ENCODE data around the gene PRKACB.
"Not testable (repeated sequence)": the region's sequence is repeated elsewhere in the genome, so short reads cannot be mapped to it uniquely, and the experiment has no call there.

PRKACB gene

DNA sequence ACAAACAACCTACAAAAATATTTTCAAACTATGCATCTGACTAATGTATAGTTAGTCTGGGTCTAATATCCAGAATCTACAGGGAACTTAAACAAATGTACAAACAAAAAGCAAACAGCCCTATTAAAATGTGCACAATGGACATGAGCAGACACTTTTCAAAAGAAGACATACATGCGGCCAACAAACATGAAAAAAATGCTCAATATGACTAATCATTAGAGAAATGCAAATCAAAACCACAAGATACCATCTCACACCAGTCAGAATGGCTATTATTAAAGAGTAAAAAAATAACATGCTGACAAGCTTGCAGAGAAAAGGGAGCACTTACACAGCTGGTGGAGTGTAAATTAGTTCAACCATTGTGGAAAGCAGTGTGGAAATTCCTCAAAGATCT is 36.5 kb upstream of the PRKACB start:
- no CpG with 5 or more reads among the region's 1 CpG for WGBS (ENCODE audit: extremely low coverage, insufficient coverage, low lambda C conversion rate)
- not testable (repeated sequence) for H4K8ac ChIP-seq (ENCODE audit: low read depth, low read length); H2BK5ac ChIP-seq (ENCODE audit: low read length); H3K27me3 ChIP-seq (ENCODE audit: insufficient read depth, low read length, poor library complexity); H3K18ac ChIP-seq (ENCODE audit: low read length); H3K79me1 ChIP-seq (ENCODE audit: low read length); H3K36me3 ChIP-seq (ENCODE audit: control insufficient read depth, insufficient read depth, low read length); H2AK5ac ChIP-seq (ENCODE audit: low read length); H3K4me1 ChIP-seq (ENCODE audit: control insufficient read depth, low read depth, low read length); H3K27ac ChIP-seq (ENCODE audit: low read depth, low read length); H3K4me3 ChIP-seq (ENCODE audit: low read length); H3K79me2 ChIP-seq (ENCODE audit: control insufficient read depth, insufficient read depth, low read length); H4K5ac ChIP-seq (ENCODE audit: low read length); H3K56ac ChIP-seq (ENCODE audit: low read length); H2BK120ac ChIP-seq (ENCODE audit: low read depth, low read length); H3K4ac ChIP-seq (ENCODE audit: low read depth, low read length); H3K4me2 ChIP-seq (ENCODE audit: low read length); H3K23ac ChIP-seq (ENCODE audit: low read length); DNase-seq; H3K9ac ChIP-seq (ENCODE audit: low read length); H2BK15ac ChIP-seq (replicated peaks; ENCODE audit: low read depth)

DNA sequence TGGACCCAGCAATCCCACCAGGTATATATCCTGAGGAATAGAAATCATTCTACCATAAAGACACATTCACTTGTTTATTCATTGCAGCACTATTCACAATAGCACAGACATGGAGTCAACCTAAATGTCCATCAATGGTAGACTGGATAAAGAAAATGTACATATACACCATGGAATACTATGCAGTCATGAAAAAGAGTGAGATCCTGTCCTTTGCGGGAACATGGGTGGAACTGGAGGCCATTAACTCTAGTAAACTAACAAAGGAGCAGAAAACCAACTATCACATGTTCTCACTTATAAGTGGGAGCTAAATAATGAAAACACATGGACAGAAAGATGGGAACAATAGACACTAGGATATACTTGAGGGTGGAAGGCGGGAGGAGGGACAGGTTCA is 36.1 kb upstream of the PRKACB start:
- Histone ChIP-seq H4K8ac (ENCODE audit: low read depth, low read length) (no peak overlapping the region), H3K4me2 (ENCODE audit: low read length) (no peak overlapping the region), H2BK120ac (ENCODE audit: low read depth, low read length) (no peak overlapping the region), H3K79me2 (ENCODE audit: control insufficient read depth, insufficient read depth, low read length) (no peaks in the 10 kb centered on the region), H3K9ac (ENCODE audit: low read length) (no peak overlapping the region), H2BK15ac (replicated peaks; ENCODE audit: low read depth) (no peak overlapping the region), H3K36me3 (ENCODE audit: control insufficient read depth, insufficient read depth, low read length) (no peaks in the 10 kb centered on the region), H3K27me3 (ENCODE audit: insufficient read depth, low read length, poor library complexity) (no peaks in the 10 kb centered on the region), H3K4me3 (ENCODE audit: low read length) (no peak overlapping the region), H3K18ac (ENCODE audit: low read length) (no peak overlapping the region), H3K23ac (ENCODE audit: low read length) (no peak overlapping the region), H2AK5ac (ENCODE audit: low read length) (no peak overlapping the region), H3K4me1 (ENCODE audit: control insufficient read depth, low read depth, low read length) (peaks cover 5% of the 10 kb centered on the region), H3K27ac (ENCODE audit: low read depth, low read length) (no peak overlapping the region), H2BK5ac (ENCODE audit: low read length) (no peak overlapping the region), H3K4ac (ENCODE audit: low read depth, low read length) (no peak overlapping the region), H3K56ac (ENCODE audit: low read length) (no peak overlapping the region), H3K79me1 (ENCODE audit: low read length) (no peaks in the 10 kb centered on the region), H4K5ac (ENCODE audit: low read length) (no peak overlapping the region)
- WGBS (ENCODE audit: extremely low coverage, insufficient coverage, low lambda C conversion rate), result no CpG with 5 or more reads among the region's 2 CpGs
- DNase-seq, result no peak

DNA sequence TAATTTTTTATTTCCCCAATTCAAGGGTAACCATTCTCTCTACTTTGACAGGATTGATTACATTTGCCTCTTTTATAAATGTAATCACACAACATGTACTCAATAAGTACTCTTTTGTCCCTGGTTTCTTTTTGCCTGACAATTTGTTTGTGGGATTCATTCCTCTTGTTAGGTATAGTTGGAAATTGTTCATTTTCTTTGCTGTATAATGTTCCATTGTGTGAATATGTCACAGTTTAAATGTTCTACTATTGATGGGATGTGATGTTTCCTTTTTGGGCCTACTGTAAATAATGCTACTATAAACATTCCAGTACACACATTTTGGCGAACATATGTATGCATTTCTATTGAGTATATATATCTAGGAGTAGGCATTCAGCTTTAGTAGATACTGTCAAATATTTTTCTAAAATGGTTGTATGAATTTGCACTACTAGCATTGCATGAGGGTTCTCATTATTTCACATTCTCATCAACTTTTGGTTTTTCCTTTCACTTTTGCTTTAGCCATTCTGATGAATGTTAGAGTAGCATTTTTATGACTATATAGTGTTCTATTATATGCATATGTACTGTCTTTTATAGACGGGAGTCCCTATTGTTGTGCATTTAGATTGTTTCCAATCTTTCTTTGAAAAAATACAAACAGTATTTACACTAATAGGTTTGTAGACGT is 35.0 kb upstream of the PRKACB start:
- Histone ChIP-seq H3K4ac (ENCODE audit: low read depth, low read length) (no peak overlapping the region), H3K56ac (ENCODE audit: low read length) (no peak overlapping the region), H3K79me2 (ENCODE audit: control insufficient read depth, insufficient read depth, low read length) (no peaks in the 10 kb centered on the region), H3K36me3 (ENCODE audit: control insufficient read depth, insufficient read depth, low read length) (no peaks in the 10 kb centered on the region), H4K5ac (ENCODE audit: low read length) (no peak overlapping the region), H3K23ac (ENCODE audit: low read length) (no peak overlapping the region), H2BK5ac (ENCODE audit: low read length) (no peak overlapping the region), H3K9ac (ENCODE audit: low read length) (no peak overlapping the region), H3K4me1 (ENCODE audit: control insufficient read depth, low read depth, low read length) (no peaks in the 10 kb centered on the region), H2BK15ac (replicated peaks; ENCODE audit: low read depth) (no peak overlapping the region), H2AK5ac (ENCODE audit: low read length) (no peak overlapping the region), H4K8ac (ENCODE audit: low read depth, low read length) (no peak overlapping the region), H3K27me3 (ENCODE audit: insufficient read depth, low read length, poor library complexity) (no peaks in the 10 kb centered on the region), H3K27ac (ENCODE audit: low read depth, low read length) (no peak overlapping the region), H3K4me3 (ENCODE audit: low read length) (no peak overlapping the region), H3K4me2 (ENCODE audit: low read length) (no peak overlapping the region), H3K18ac (ENCODE audit: low read length) (no peak overlapping the region), H2BK120ac (ENCODE audit: low read depth, low read length) (no peak overlapping the region), H3K79me1 (ENCODE audit: low read length) (no peaks in the 10 kb centered on the region)
- WGBS (ENCODE audit: extremely low coverage, insufficient coverage, low lambda C conversion rate), result no CpG with 5 or more reads among the region's 3 CpGs
- no peak for DNase-seq

DNA sequence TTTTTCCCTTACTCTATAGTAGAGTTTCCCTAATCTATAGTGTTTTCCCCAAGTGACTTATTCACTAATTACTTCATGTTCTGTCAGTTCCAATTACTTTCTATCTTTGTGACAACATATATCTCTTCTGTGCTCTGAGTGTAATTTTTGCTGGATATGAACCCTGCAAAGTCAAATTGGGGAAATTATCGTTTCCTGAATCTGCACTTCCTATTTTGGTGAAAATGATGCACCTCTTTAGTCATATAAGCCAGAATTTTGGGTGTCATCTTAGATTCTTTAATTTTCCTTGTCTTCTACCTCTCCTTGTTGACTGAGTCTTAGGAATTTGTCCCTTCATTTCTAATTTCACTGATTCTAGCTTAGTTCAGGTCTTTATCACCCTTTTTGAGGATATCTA is 33.4 kb upstream of the PRKACB start:
- no peak overlapping the region for H3K27ac ChIP-seq (ENCODE audit: low read depth, low read length)
- H3K56ac ChIP-seq (ENCODE audit: low read length), result no peak overlapping the region
- H3K4ac ChIP-seq (ENCODE audit: low read depth, low read length), result no peak overlapping the region
- H4K5ac ChIP-seq (ENCODE audit: low read length), result no peak overlapping the region
- H3K27me3 ChIP-seq (ENCODE audit: insufficient read depth, low read length, poor library complexity), result no peaks in the 10 kb centered on the region
- H3K4me2 ChIP-seq (ENCODE audit: low read length), result no peak overlapping the region
- no peak overlapping the region for H3K4me3 ChIP-seq (ENCODE audit: low read length)
- H2BK120ac ChIP-seq (ENCODE audit: low read depth, low read length), result no peak overlapping the region
- H4K8ac ChIP-seq (ENCODE audit: low read depth, low read length), result no peak overlapping the region
- H3K79me1 ChIP-seq (ENCODE audit: low read length), result no peaks in the 10 kb centered on the region
- no peak overlapping the region for H2BK15ac ChIP-seq (replicated peaks; ENCODE audit: low read depth)
- no peaks in the 10 kb centered on the region for H3K79me2 ChIP-seq (ENCODE audit: control insufficient read depth, insufficient read depth, low read length)
- no peak overlapping the region for H3K9ac ChIP-seq (ENCODE audit: low read length)
- WGBS (ENCODE audit: extremely low coverage, insufficient coverage, low lambda C conversion rate), result no CpG with 5 or more reads among the region's 1 CpG
- no peak overlapping the region for H3K18ac ChIP-seq (ENCODE audit: low read length)
- H3K36me3 ChIP-seq (ENCODE audit: control insufficient read depth, insufficient read depth, low read length), result no peaks in the 10 kb centered on the region
- no peak overlapping the region for H3K23ac ChIP-seq (ENCODE audit: low read length)
- no peak overlapping the region for H2BK5ac ChIP-seq (ENCODE audit: low read length)
- no peaks in the 10 kb centered on the region for H3K4me1 ChIP-seq (ENCODE audit: control insufficient read depth, low read depth, low read length)
- no peak overlapping the region for H2AK5ac ChIP-seq (ENCODE audit: low read length)
- no peak for DNase-seq

DNA sequence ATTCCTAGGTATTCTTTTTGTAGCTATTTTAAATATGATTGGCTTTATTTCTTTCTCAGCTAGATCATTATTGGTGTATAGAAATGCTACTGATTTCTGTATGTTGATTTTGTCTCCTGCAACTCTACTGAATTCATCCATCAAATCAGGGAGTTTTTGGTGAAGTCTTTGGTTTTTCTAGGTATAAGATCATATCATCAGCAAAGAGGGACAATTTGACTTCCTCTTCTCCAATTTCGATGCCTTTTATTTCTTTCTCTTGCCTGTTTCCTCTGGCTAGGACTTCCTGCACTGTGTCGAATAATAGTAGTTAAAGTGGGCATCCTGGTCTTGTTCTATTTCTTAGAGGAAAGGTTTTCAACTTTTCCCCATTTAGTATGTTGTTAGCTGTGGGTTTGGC is 27.5 kb upstream of the PRKACB start:
- Histone ChIP-seq H3K56ac (ENCODE audit: low read length) (no peak overlapping the region), H3K4me2 (ENCODE audit: low read length) (no peak overlapping the region), H3K18ac (ENCODE audit: low read length) (no peak overlapping the region), H3K4me1 (ENCODE audit: control insufficient read depth, low read depth, low read length) (no peaks in the 10 kb centered on the region), H3K4ac (ENCODE audit: low read depth, low read length) (no peak overlapping the region), H3K27ac (ENCODE audit: low read depth, low read length) (no peak overlapping the region), H4K8ac (ENCODE audit: low read depth, low read length) (no peak overlapping the region), H3K79me2 (ENCODE audit: control insufficient read depth, insufficient read depth, low read length) (no peaks in the 10 kb centered on the region), H2AK5ac (ENCODE audit: low read length) (no peak overlapping the region), H3K27me3 (ENCODE audit: insufficient read depth, low read length, poor library complexity) (no peaks in the 10 kb centered on the region), H2BK120ac (ENCODE audit: low read depth, low read length) (no peak overlapping the region), H3K79me1 (ENCODE audit: low read length) (no peaks in the 10 kb centered on the region), H3K4me3 (ENCODE audit: low read length) (no peak overlapping the region), H3K9ac (ENCODE audit: low read length) (no peak overlapping the region), H2BK5ac (ENCODE audit: low read length) (no peak overlapping the region), H2BK15ac (replicated peaks; ENCODE audit: low read depth) (no peak overlapping the region), H3K23ac (ENCODE audit: low read length) (no peak overlapping the region), H4K5ac (ENCODE audit: low read length) (no peak overlapping the region), H3K36me3 (ENCODE audit: control insufficient read depth, insufficient read depth, low read length) (no peaks in the 10 kb centered on the region)
- no CpG with 5 or more reads among the region's 2 CpGs for WGBS (ENCODE audit: extremely low coverage, insufficient coverage, low lambda C conversion rate)
- no peak for DNase-seq

DNA sequence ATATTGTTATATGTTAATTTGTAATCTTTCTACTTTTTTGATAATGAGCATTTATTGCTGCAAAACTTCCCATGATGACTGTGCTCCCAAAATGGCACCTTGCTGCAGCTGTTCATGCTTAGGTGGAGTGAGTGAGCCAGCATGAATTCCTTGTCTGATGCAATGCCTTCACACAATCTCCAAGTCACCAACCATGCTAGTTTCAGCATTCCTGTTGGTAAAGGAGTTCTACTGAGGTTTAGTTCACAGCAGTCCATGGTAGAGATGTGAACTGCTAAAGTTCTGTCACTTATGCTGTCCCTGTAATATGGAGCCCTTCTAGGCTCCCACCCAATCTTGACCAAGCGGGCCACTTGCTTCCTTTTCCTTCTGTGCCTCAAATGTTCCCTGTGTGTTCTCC is 26.2 kb upstream of the PRKACB start:
- H2BK5ac ChIP-seq (ENCODE audit: low read length), result no peak overlapping the region
- H3K9ac ChIP-seq (ENCODE audit: low read length), result no peak overlapping the region
- no peak overlapping the region for H3K27ac ChIP-seq (ENCODE audit: low read depth, low read length)
- no peaks in the 10 kb centered on the region for H3K27me3 ChIP-seq (ENCODE audit: insufficient read depth, low read length, poor library complexity)
- H3K79me1 ChIP-seq (ENCODE audit: low read length), result no peaks in the 10 kb centered on the region
- H3K4me2 ChIP-seq (ENCODE audit: low read length), result no peak overlapping the region
- no peak overlapping the region for H3K18ac ChIP-seq (ENCODE audit: low read length)
- H2AK5ac ChIP-seq (ENCODE audit: low read length), result no peak overlapping the region
- no peak overlapping the region for H4K8ac ChIP-seq (ENCODE audit: low read depth, low read length)
- H3K56ac ChIP-seq (ENCODE audit: low read length), result no peak overlapping the region
- no peak overlapping the region for H2BK120ac ChIP-seq (ENCODE audit: low read depth, low read length)
- no CpG with 5 or more reads among the region's 1 CpG for WGBS (ENCODE audit: extremely low coverage, insufficient coverage, low lambda C conversion rate)
- H3K4me3 ChIP-seq (ENCODE audit: low read length), result no peak overlapping the region
- peak; percentile 70 for DNase-seq
- H3K4ac ChIP-seq (ENCODE audit: low read depth, low read length), result no peak overlapping the region
- H3K4me1 ChIP-seq (ENCODE audit: control insufficient read depth, low read depth, low read length), result no peaks in the 10 kb centered on the region
- no peak overlapping the region for H3K23ac ChIP-seq (ENCODE audit: low read length)
- H3K36me3 ChIP-seq (ENCODE audit: control insufficient read depth, insufficient read depth, low read length), result no peaks in the 10 kb centered on the region
- H4K5ac ChIP-seq (ENCODE audit: low read length), result no peak overlapping the region
- no peak overlapping the region for H2BK15ac ChIP-seq (replicated peaks; ENCODE audit: low read depth)
- H3K79me2 ChIP-seq (ENCODE audit: control insufficient read depth, insufficient read depth, low read length), result no peaks in the 10 kb centered on the region

Measured in mesendoderm (in vitro differentiated cells).